Measurements from ENCODE around the gene PCYT2.

Gene PCYT2

DNA sequence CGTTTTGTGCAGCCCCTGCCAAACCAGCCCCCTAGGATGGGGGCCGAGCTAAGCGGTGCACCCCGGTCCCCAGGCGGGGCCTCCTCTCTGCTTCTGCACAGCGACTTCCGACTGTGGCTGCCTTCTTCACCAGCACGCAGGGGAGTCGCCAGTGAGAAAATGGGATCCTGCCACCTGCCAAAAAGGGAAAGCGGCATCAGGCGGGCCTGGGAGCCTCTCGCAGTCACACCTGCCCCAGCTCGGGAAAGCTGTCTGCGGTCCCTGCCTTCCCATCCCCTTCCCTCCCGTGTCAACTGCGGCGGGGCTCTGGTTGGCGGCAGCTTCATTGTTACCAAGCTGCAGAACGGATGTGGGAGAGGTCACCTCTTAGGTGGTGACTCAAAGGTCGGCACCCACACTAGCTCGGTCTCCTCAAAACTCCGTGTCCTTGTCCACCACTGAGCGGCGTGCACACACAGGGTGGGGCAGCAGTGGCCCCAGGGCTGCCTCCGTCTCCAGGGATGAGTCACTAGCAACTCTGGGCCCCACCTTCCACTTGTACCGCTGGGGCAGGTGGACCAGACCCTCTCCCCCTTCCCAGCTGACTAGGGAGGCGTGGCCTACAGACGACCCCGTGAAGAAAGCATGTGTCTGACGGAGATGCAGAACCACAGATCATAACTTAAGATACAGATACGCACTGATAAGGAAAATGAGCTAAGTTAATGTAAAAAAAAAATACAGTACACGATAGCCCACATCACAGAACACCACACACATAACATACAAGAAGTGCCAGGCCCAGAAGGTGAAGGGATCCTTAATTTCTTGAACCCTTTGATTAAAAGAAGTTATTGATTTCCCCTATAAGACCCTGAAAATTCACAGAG is 1.5 kb upstream of the PCYT2 start:
- DNase-seq = no peak

DNA sequence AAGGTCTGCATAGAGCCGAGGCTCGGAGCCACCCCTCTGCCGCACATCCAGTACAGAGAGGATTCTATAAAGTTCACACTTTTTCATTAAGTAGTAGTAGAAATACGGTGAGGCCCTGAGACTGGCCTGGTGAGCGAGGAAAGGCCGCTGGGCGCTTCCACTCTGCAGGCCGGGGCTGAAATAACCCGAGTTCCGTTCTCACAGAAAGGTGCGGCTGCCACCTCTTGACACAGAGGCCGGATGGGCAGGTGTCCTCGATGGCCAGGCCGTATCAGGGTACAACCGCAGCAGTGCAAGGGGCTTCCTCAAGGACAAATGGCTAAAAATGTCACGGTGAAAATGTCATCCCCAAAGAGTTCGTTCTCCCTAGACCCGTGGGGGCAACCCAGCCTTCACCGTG is 770 bp upstream of the PCYT2 start:
- no peak for DNase-seq

- peak; percentile 45 for DNase-seq
These were observed 341 bp downstream of the PCYT2 start for GRCh38 chr17:81910840-81911276.

- no peak for DNase-seq
These were observed 996 bp downstream of the PCYT2 start for GRCh38 chr17:81909966-81910839.

- DNase-seq = no peak
These were observed 2.0 kb downstream of the PCYT2 start for GRCh38 chr17:81909231-81909630.

- no peak for DNase-seq
These were observed 2.4 kb downstream of the PCYT2 start for GRCh38 chr17:81908793-81909192.

DNA sequence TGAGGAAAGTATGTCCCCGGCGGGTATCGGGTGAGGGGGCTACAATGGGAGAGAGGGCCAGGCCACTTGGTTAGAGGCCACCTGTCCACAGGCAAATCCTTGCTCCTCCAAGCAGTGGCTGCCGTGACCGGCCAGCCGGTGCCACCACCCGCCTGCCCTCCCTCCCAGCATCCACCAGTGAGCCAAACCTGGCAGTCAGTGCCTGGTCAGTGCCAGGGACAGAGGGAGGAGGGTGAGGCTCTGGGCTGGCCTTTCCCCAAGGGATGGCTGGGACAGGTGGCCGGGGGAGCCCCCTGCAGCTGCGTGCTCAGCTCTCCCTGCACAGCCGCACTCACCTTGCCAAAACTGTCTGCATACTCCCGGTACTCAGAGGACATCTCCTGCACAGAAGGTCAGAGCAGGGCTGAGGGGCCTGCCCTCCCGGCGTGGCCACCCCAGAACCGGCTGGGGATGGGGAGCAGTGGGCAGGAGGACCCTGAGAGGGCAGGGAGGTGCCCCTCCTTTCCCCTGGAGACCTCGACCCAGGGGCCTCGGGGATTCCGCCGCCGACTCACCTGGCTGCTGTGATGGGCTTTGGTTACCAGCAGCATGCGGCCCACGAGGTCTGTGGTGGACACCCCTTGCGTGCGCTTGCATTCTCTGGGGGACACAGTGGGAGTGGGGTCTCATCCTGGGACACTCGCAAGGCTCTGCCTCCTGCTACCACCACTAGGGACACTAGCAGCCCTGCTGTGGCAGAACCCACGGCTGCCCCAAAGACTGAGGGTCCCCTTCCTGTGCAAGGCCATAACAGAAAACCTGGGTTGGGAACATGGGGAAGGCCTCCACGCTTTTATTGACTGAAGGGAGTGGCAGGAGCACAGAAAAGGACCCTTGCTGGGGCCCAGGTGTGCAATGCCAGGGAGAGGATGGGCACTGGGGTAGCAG is 3.7 kb downstream of the PCYT2 start:
- no peak for DNase-seq

DNA sequence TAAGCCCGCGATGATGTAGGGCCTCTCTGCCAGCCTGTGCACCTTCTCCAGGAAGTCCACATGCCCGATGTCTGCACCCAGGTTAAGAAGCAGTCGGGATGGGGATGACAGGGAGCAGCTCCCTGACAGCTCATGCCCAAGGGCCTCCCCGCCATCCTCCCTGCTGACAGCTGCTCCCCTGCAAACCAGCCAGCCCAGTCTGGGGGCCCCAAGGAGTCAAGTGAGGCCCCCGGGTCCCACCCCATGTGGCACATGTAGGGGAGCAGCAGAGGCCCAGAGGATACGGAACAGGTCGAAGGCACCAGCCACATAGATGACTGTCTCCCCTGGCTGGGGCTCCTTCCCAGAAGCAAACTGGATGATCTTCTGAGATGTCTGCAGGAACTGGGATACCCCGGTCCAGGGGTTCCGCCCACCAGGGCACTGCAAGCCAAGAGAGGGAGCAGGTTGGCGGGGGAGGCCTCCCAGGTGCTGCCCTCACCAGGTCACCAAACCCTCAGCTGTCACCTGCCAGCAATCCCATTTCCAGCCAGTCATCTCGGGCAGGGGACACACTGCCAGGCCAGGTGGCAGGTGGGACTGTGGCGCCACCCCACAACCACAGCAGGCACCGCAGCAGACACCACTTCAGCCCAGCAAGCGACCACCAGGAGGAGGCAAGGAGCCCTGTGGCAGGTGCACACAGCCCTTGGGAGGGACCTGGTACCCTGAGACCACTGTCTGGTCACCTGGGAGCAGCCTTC is 4.6 kb downstream of the PCYT2 start:
- no peak for DNase-seq

DNA sequence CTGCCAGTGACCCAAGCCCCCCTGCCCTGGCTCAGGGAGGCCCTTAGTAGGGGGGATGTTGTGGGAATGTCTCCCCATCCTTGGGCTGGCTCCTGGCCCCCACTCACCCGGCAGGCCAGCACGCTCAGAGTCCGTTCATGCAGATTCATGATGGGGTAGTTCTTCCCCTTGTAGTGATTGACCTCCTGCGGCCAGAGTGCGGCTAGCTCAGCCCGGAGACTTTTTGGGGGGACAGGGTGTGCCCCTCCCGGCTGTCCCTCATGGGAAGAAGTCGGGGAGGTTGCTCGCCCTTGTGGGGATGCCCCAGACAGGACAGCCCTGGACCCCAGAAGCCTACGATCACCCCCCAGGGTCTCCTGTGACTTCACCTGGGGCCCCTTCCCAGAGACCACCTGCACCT is 5.2 kb downstream of the PCYT2 start:
- DNase-seq = no peak

DNA sequence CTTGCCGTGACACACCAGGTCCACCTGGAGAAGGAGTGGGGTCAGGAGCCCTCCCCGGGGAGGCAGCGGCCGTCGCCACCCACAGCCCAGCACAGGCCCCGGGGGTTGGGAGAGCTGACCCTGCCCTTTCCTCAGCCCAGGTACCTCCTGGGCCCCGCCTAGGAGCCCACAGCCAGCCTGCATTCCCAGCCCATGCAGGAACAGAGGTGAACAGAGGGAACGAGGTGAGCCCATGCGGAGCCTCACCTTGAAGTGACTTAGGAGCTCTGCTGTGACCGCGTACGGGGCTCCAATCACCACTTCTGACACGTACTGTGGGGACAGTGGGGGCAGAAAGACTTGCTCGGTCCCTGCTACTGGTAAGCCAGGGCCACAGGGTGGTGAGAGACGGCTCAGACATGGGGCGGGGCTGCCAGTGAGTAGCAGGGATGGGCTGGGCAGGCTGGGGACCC is 5.7 kb downstream of the PCYT2 start:
- DNase-seq = no peak

DNA sequence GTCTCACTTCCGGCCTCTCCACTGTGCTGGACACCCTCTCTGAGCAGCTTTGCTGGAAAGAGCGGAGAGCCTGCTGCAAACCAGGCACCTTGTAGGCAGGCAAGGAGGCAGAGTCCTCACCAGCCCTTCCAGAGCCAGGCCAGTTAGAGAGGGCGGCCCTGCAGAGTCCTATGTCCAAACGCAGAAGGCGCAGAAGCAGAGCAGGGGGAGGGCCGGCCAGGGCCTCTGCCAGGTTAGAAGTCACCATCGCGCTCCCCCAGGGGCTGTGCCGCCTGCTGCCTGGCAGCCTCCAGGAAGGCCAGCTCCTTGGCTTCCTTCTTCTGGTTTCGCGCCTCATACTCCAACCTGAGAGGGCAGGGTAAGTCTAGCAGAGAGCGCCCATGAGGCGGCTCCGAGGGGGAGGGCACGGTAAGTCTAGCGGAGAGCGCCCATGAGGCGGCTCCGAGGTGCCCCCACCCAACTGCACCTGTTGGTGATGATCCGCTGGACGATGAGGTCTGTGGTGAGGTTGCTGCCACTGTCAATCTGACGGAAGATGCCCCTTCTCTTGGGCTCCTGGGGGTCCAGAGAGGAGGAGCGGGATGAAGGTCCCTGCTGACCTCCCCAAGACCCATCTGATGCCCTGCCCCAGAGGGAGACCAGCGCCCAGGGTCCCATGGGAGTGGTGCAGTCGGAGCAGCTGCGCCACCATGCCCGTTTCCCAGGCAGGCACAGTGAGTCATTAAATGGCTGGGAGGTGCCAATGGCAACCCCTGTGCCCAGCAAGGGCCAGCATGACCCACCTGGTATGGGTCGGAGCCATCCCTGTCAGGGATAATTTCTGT is 6.4 kb downstream of the PCYT2 start:
- no peak for DNase-seq

GRCh38 chr17:81903896-81904599 is 7.2 kb downstream of the PCYT2 start:
- DNase-seq = no peak

- DNase-seq = no peak
These were observed 7.8 kb downstream of the PCYT2 start for GRCh38 chr17:81903415-81903831.

- no peak for DNase-seq
These were observed 8.4 kb downstream of the PCYT2 start for GRCh38 chr17:81902653-81903414.

DNA sequence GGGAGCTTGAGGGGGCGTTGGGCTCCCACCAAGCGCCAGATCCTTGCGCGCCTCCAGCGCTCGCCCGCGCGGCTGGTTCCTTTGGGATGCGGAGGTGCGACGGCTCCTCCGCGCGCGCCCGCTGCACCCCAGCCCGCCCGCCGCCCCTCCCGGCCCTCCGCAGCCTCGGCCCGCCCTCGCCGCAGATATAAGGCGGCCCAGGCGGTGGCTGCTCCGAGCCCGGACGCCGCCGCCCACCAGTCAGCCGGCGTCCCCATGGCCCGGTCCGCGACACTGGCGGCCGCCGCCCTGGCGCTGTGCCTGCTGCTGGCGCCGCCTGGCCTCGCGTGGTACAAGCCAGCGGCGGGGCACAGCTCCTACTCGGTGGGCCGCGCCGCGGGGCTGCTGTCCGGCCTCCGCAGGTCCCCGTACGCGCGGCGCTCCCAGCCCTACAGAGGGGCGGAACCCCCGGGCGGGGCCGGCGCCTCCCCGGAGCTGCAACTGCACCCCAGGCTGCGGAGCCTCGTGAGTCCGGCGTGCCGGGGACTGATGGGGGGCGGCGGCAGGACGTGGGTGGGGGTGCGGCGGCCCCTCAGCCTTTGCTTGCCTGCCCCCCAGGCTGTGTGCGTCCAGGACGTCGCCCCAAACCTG is 9.1 kb downstream of the PCYT2 start, which contains the start of gene NPB:
TSS of gene NPB (plus strand) at position 216 of the 630 bp plus-strand sequence. CDS start at position 256, 40 bp downstream.
- no peak for DNase-seq

- no peak for DNase-seq
These were observed 9.8 kb downstream of the PCYT2 start for GRCh38 chr17:81901167-81902022.

DNA sequence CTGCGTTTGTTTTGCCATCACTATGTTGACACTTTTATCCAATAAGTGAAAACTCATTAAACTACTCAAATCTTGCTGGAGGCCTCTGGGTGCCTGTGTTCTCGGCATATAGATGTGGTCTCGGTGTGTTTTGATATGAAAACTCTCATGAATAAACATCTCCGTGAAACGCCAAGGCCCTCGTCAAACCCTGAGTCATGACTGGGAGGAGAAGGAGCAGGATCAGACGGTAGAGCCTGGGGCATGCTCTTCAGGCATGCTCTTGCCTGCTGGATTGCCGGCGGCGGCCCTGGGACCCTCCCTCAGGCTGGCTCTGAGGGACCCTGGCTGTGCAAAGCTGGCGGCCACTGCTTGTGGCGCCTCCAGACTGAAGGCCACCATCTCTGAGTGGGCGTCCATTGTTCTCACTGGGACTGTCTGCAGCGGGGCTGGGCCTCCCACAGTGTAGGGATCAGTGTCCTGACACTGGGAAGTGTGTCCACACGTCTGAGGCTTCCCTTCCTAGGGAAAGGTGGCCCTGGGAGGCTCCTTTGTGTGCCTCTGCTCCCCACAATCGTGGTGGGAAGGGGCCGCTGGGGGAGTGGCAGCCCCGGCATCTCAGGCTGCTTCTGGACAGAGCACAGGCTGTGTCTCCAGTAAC is 10.9 kb downstream of the PCYT2 start:
- DNase-seq = no peak

All from stimulated activated CD8-positive, alpha-beta memory T cell treated with anti-CD3 and anti-CD28 coated beads, Interleukin-4, amount 100 ng/mL, for 48 hours (primary cell).